ENCODE measurements around the gene XPC.

The XPC gene

GRCh38 chr3:14170531-14171159, 7.8 kb downstream of the XPC start:
- no peak for DNase-seq (ENCODE audit: low spot score)

DNA sequence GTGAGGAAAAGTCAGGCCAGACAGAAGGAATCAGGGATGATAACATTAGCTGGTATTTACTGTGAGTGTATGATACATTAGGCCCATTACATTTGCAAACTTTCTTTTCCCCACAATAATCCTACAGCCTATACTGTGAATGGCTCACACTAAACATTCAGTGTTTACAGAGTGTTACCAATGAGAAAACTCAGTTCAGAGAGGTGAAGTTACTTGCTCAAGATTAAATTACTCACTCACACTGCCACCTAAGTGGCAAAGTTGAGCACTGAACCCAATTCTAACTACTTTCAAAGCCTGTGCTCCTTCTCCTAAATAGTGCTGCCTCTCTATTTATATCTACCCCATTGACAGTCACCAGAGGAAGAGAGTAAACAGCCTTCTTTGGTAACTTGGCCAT, 8.5 kb downstream of the XPC start:
- DNase-seq (ENCODE audit: low spot score) = no peak

DNA sequence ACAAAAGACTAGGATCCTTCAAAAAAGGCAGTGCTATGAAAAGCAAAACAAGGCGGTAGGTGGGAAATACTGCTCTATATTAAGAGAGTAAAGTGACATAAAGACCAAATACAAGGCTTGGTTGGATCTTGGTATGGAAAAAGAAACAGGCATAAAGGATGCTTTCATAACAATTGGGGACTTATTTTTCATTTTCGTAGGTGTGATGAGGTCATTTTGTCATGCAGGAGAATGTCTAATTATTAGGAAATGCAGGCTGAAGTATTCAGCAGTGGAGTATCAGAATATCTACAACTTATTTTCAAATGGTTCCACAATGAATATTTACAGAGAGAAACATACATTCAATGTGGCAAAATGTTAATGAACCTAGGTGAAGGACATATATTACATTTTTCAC, 9.0 kb downstream of the XPC start:
- no peak for DNase-seq (ENCODE audit: low spot score)

DNA sequence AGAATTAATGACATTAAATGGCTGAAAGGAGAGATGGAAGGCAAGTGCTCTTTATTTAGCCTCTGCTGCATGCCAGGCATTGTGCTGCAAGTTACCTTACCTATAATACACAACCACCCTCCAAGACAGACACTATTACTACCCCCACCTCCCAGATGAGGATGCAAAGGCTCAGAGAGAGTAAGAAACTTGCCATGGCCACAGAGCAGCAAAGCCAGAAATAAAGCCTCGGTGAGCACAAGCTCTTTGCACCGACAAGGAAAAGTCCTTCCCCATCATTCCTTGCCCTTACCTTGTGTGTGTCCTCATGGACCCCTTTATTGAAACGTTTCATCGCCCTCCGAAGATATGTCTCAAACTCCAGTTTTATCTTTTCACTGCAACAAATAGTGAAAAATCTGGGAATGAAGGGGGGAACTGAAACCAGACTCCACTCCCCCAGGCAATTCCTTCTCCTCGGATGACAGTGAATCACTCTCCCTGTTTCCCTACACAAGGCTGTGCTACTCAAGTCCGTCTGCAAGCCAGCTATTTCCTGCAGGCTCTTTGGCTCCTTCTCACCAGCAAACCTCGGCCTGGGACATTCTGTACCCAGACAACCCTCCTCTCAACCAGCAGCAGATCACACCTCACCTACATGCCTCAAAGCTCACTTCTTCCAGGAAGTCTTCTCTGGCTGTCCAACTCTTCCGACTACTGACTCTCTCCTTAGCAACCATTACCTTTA, 11.4 kb downstream of the XPC start:
- no peak for DNase-seq (ENCODE audit: low spot score)

- DNase-seq (ENCODE audit: low spot score) = no peak
Measured at GRCh38 chr3:14162178-14162577, 16.2 kb downstream of the XPC start.

GRCh38 chr3:14161282-14161681, 17.1 kb downstream of the XPC start:
- no peak for DNase-seq (ENCODE audit: low spot score)

GRCh38 chr3:14159426-14159825, 19.0 kb downstream of the XPC start:
- DNase-seq (ENCODE audit: low spot score) = no peak

GRCh38 chr3:14158370-14158769, 20.0 kb downstream of the XPC start:
- no peak for DNase-seq (ENCODE audit: low spot score)

- DNase-seq (ENCODE audit: low spot score) = no peak
Measured at GRCh38 chr3:14157951-14158350, 20.4 kb downstream of the XPC start.

GRCh38 chr3:14156843-14157561, 21.4 kb downstream of the XPC start:
- no peak for DNase-seq (ENCODE audit: low spot score)

- DNase-seq (ENCODE audit: low spot score) = no peak
Measured at GRCh38 chr3:14156201-14156600, 22.2 kb downstream of the XPC start.

- DNase-seq (ENCODE audit: low spot score) = no peak
Measured at GRCh38 chr3:14154895-14155440, 23.4 kb downstream of the XPC start.

- no peak for DNase-seq (ENCODE audit: low spot score)
Measured at GRCh38 chr3:14154276-14154675, 24.1 kb downstream of the XPC start.

- DNase-seq (ENCODE audit: low spot score) = no peak
Measured at GRCh38 chr3:14153663-14154062, 24.7 kb downstream of the XPC start.

DNA sequence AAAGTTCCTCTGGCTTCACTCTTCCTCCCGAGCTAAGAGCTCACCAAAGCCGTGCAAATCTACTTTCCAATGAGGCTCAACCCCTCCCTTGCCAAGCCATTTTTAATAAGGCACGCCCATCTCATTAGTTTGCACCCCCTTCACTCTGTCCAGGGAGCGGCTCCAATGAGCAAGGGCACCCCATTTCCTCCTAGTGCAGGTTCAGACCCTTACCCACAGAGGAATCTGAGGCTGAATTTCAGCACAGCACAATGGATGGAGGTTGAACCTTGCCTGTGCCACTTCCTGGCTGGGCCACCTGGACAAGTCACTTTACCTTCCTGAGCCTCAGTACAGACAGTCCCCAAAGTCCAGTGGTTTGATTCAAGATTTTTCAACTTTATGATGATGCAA, 25.4 kb downstream of the XPC start:
- DNase-seq (ENCODE audit: low spot score) = no peak

DNA sequence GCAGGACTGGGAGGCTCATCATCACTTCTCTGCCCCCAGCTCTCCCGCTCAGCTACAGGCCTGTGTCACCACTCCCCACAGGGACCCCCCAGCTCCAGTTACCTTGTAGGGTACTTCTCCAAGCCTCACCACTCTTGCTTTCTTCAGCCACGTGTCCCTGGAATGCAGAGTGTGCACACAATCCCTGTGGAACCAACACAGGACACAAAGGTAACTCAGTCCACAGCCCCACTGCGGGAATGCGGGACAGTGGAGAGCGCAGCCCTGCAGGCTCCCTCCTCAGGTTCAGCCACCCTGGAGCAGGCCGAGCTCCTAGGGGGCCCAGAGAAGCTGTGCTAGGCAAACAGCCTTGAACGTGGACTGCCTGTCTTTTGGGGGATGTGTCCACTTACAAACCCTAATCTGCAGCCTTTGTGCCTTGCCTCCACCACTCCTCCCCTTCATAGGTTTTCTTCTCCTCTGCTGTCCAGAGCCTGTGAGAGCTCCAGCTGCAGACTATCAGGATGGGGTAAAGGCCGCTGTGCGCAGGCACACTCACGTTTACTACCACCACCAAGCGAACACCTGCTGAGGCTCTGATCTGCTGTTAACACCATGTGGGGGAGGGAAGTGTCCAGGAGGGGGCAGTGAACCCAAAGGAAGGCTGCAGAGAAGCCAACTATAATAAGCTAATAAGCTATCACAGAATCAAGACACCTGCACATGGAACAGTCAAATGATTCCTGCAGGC, 26.0 kb downstream of the XPC start:
- DNase-seq (ENCODE audit: low spot score) = no peak

GRCh38 chr3:14151471-14152083, 26.8 kb downstream of the XPC start:
- no peak for DNase-seq (ENCODE audit: low spot score)

GRCh38 chr3:14150491-14151230, 27.7 kb downstream of the XPC start:
- DNase-seq (ENCODE audit: low spot score) = no peak

DNA sequence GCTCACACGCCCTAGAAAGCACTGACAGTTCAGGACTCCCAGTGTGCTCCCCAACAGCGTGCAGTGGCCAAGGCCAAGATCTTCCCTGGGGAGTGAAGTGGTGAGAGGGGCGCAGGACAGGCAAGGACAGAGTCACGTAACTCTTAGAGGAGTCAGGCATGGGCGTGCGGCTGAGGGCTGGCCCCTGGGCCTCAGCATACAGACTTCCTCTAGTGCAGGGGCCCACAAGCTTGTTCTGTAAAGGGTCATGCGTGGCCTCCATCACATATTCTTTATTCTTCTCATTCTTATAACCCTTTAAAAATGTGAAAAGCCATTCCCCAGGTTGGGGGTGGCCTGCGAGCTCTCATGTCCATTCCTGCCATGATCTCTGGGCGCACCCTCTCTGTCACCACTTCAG, 28.3 kb downstream of the XPC start:
- DNase-seq (ENCODE audit: low spot score) = no peak

DNA sequence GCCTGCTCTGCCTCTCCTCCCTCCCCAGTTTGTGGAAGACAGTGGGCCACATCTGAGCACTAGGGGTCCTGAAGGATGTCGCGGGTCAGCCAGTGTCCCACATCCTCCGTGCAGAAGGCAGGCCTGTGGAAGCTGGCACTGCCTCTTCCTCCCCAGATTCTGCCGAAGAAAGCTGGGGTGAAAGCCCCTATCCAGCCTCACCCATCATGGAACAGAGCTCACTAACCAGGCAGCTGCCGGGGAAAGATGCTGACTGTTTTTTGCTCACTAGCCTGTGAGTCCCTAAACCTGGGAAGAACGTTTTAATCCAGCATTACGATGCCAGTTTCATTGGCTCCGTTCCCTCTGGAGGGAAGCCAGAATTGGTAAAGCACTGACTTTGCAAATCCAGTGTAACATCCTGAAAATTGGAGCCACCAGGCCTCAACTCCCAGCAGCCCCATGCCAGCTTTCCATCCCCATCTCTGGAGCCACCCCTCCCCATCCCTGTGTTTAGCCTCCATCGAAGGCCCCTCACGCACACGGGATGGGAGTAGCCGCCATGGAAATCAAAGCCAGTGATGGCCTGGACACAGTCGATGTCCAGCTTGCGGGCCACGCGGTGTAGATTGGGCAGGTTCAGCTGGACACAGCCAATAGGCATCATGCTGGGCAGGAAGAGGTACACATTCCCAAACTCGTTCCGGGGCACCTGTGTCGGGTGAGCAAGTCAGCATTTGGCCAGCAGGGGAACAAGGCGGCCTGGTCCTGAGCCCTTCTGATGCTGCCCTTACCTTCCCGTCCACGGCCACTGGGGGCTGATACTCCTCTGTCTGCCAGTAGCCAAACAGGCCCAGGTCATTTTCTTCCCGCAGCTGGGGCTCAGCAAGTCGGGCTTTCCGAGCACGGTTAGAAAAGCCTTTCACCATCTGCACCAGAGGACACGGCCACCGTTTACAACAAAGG, 30.1 kb downstream of the XPC start:
- no peak for DNase-seq (ENCODE audit: low spot score)
